Left ventricle myocardium superior (tissue), 1 donor: Measurements from ENCODE around the gene C5orf63. TPM values are rescaled to one million over a fixed set of nuclear protein-coding genes. Genes with fewer than 3 reads are reported as not detected.
"Not testable (repeated sequence)": the region's sequence is repeated elsewhere in the genome, so short reads cannot be mapped to it uniquely, and the experiment has no call there.

ENCODE experiments used
- ATAC-seq: fragments of 200-7000 bp; cut with Tn5 transposase; one replicate; pipeline ENCODE4 v1.9.1; 2020; ENCODE audit warnings: mild to moderate bottlenecking, moderate library complexity
- DNase-seq: peaks from one replicate; pipeline ENCODE4 v3.0.0-alpha.2; 2020
- intact Hi-C: fragments of 100-400 bp; cut with micrococcal nuclease; formaldehyde crosslinking; loops from one replicate; pipeline ENCODE4 v1.11.0; 2022
- total RNA-seq: library from RNA; stranded (reverse); fragmentation: NEBNext Ultra II Directional; extraction: Animal tissue kit (Norgen Biotek cat#: 25700); gene quantifications from one replicate; pipeline ENCODE4 v1.2.1, GENCODE V29; 2021
- donor health status: DM: no; HTN: yes; CAD: no; lungs with severe emphysema.

C5orf63 gene
- total RNA-seq, 1 donor from 2014 or later, result 10.9 TPM

DNA sequence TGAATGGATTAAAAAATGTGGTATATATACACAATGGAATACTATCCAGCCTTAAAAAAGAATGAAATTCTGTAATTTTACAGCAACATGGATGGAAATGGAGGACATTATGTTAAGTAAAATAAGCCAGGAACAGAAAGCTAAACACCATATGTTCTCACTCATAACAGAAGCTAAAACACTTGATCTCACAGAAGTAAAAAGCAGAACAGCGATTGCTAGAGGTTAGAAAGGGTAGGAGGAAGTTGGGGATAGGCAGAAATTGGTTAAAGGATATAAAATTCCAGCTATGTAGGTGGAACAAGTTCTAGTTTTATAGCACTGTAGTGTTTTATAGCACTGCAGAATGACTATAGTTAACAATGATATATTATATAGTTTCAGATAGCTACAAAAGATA is 58.7 kb downstream of the C5orf63 start:
- ATAC-seq, result no peak
- intact Hi-C loops, result loop anchor here (10.0 kb wide), 1 partner anchor 50 kb away; no protein-coding TSS in a partner anchor

GRCh38 chr5:127013407-127013806 is 59.9 kb downstream of the C5orf63 start:
- no peak for ATAC-seq
- intact Hi-C loops, result loop anchor here (10.0 kb wide), 1 partner anchor 49 kb away; no protein-coding TSS in a partner anchor
- DNase-seq, result no peak

More for the DNA sequence above, 58.7 kb downstream of the C5orf63 start:
- no peak for DNase-seq

GRCh38 chr5:127012916-127013315 is 60.4 kb downstream of the C5orf63 start:
- DNase-seq (no peak), ATAC-seq (no peak)
- intact Hi-C loops, result loop anchor here (10.0 kb wide), 1 partner anchor 48 kb away; no protein-coding TSS in a partner anchor

- DNase-seq (no peak), ATAC-seq (peak; percentile 47)
- intact Hi-C loops, result loop anchor here (10.0 kb wide), 1 partner anchor 47 kb away; no protein-coding TSS in a partner anchor
Measured at GRCh38 chr5:127011961-127012644, 61.2 kb downstream of the C5orf63 start.

DNA sequence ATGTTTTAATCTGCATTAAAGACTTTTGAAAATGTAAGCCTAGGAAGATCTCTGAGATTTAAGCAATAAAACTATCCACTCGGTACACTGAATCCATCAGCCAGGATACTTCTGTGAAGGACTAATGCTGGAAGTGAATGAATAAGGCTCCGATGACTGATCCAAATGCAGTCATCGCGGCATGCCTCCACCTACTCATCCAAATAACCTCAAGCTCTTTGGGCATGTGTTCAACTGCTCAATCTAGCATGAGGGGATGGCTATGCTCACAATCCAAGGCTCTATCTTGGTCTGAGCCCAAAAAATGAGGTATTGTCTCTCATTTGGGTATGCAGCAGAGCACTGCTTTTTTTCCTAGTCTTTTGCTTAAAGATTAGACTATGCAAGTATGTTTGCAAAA is 62.1 kb downstream of the C5orf63 start:
- ATAC-seq (peak; percentile 44), DNase-seq (no peak)
- intact Hi-C loops, result loop anchor here (10.0 kb wide), 1 partner anchor 46 kb away; no protein-coding TSS in a partner anchor

DNA sequence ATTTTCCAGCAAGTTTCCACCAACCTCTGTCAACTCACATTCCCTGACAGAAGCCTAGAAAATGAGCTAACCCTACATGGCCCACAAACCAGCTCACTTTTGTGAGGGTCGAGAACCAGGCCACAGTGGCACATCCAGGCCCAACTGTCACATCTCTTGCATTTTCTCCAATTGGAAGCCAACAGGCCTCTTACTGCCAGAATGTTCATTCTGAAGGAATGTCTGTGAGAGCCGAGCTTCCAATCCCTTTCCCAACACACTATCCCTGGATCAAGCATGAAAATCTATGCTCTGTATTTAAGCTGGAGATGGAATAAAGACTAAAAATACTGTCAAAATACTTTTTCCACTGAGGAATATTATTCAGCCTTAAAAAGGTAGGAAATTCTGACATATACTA is 62.9 kb downstream of the C5orf63 start:
- DNase-seq, result no peak
- peak; percentile 30 for ATAC-seq
- intact Hi-C loops, result loop anchor here (10.0 kb wide), 1 partner anchor 46 kb away; no protein-coding TSS in a partner anchor

DNA sequence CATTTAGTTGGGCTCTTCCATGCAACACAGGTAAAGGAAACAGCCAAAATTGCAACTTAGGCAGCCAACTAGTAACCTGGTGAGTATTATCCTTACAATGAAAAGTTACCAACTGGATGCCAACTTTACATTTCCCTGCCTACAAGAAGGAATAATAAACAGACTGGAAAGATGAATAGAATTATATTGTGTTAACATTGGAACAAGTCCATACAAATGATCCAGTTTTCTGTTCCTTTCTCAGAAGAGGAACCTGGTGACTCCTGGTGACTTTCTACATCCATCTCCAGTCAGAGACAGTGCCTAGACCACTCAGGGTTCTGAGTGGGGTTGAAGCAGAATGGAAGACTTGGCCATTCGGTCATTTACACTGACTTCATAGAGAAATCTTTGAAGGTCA is 63.5 kb downstream of the C5orf63 start:
- intact Hi-C loops, result loop anchor here (10.0 kb wide), 1 partner anchor 45 kb away; no protein-coding TSS in a partner anchor
- no peak for ATAC-seq
- DNase-seq, result no peak

DNA sequence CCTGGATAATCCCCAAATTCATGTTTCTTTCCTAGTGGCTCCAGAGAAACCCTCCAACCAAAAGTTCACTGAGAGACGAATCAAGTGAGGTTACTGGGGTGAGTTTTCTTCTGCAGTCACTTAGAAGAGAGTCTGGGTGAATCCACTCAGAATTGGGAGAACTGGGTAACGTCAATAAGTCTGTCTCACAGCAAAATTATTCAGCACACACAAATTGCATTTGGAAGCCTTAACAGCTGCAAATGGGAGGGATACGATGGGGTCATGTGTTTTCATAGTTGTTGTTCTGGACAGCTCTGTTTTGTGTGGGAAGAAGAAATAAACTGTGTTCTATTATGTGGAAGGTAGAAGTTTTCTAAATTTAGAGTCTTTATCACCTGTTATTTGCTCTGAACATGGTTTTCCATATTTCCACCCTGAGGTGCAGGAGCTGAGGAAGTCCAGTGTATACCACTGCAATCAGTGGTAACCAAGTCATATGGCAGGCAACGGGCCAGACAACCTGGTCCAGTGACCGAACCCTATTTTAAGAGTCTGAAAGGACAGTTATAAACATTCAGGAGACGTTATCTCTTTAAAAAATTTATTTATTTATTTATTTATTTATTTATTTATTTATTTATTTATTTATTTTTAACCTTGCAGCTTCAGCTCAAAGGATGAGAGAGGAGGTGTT is 64.9 kb downstream of the C5orf63 start:
- DNase-seq (peak; percentile 70), ATAC-seq (peak; percentile 72)
- intact Hi-C loops, result no loop called here

DNA sequence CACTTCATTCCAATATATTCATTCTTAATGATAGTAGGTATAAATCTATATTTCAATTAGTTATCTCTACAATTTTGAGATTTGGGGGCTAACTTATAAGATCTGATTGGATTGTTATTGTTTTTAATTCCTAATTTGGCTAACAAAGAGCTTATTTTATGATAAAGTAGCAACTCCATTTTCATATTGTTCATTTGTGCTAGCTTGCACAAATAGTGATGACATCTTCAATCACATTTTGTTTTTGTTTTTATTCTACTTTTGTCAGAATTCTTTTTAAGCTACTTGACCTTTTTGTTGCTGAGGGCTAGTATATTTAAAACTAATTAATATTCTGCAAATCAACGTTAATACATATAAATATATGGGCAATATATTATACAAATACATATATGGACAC is 65.8 kb downstream of the C5orf63 start:
- ATAC-seq, result no peak
- intact Hi-C loops, result no loop called here
- no peak for DNase-seq

DNA sequence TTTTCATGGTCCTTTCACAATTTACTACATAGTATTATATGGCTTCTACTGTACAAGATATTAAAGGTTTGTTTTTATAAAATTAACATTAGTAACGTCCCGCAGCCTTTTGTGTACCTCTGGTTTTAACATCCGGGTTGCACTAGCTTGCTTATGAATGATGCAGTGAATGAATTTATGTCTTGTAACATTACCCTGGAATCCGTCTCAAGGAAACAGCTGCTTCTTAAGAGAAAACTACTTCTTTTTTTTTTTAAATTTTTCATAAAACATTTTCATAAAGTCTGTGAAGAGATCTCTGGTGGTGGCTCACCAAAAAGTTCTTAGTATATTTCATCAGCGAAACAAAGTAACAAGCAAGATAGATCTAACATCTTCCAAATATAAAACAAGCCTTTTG is 66.6 kb downstream of the C5orf63 start:
- no peak for ATAC-seq
- intact Hi-C loops, result no loop called here
- DNase-seq, result no peak

GRCh38 chr5:127005282-127005681 is 68.0 kb downstream of the C5orf63 start:
- DNase-seq, ATAC-seq, intact Hi-C loops: not testable (repeated sequence)

GRCh38 chr5:127004721-127005120 is 68.6 kb downstream of the C5orf63 start:
- ATAC-seq (no peak), DNase-seq (no peak)
- intact Hi-C loops, result no loop called here

DNA sequence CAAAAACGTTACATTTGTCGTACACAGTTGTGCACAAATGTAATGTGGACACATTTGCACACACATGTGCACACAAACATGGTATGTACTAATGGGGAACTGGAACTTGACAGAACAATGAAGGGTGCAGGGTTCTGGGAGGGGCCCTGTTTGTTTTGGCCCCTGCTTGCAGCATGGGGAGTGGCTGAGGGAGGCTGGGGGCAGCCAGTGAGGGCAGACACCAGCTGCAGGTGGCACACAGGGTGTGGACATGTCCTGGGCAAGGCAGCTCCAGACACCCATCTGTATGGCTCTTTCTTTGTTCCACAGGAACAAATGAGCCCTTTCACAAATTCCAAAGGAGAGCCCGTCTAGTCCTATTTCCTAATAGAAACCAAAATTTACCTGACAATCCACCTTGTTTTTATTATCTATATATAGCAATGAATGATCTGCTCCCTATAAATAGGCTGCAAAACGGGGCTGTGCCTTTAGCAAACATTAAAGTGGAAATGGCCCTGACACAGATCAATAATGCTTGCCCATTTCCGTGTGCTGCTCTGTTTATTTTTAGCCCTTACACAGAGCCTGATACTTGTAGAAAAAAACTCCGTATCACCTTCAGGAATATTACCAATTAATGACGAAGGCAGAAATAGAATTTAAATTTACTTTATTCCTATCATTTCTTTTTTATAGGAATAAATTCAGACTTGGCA is 69.4 kb downstream of the C5orf63 start:
- no peak for DNase-seq
- ATAC-seq, result peak; percentile 29
- intact Hi-C loops, result no loop called here

- DNase-seq, result no peak
- no peak for ATAC-seq
- intact Hi-C loops, result no loop called here
Measured at GRCh38 chr5:127002390-127002789, 70.9 kb downstream of the C5orf63 start.

- intact Hi-C loops, result no loop called here
- peak; percentile 39 for ATAC-seq
- DNase-seq, result no peak
Measured at GRCh38 chr5:127001621-127002296, 71.5 kb downstream of the C5orf63 start.
